Measurements from ENCODE around the gene NELFE.

GRCh38 chr6:31958741-31959739, at the start of gene NELFE, which contains the start of gene SKIC2:
- TF ChIP-seq CTCF (IDR thresholded peaks at IDR 0.05) (no peak), POLR2A (IDR thresholded peaks at IDR 0.05) (peak; percentile 73 to 77), POLR2AphosphoS5 (IDR thresholded peaks at IDR 0.05) (peak; percentile 87), EP300 (IDR thresholded peaks at IDR 0.05) (no peak)
